Putamen (tissue), 1 donor: ENCODE results near the gene DNAJB9.
A peak's percentile ranks its signal among the peaks of the same experiment; 100 is the strongest.
"Not testable (repeated sequence)": the region's sequence is repeated elsewhere in the genome, so short reads cannot be mapped to it uniquely, and the experiment has no call there.

Source experiments
- DNase-seq: peaks from one replicate; pipeline ENCODE4 v3.0.0-alpha.2; 2016; ENCODE audit warnings: low spot score

The DNAJB9 gene

DNA sequence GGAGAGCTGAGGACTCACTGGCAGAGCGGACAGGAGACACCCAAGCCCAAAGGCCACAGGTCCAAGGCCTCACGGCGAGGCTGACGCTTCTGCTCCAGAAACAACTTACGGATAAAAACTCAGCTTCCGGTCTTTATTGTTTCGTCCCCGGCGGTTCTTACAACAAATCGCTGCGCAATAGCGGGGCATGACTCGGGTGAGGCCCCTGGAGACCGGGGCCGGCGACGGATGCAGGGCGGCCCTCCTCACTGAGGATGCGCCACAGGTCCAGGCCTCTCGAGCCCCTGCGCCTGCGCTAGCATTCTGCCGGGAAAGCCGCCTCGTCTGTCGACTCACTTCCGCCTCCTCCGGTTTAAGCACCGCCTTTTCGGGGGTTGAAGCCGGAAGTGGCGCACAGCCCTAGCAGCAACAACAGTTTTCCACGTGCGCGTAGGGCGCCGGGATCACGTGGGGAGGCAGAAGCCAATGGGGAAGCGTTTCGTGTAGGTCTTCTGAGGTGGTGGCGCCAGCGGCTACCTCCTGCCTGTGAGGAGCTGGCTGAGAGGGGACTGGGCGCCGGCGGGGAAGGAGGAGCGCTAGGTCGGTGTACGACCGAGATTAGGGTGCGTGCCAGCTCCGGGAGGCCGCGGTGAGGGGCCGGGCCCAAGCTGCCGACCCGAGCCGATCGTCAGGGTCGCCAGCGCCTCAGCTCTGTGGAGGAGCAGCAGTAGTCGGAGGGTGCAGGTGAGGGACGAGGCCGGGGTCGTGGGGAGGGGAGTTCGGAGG lies at the start of gene DNAJB9, which contains the start of gene THAP5:
Gene DNAJB9, plus strand, starts transcription at position 494 of the 765 bp plus-strand sequence. CDS start 1,853 bp downstream, outside the sequence.
Gene THAP5, minus strand, starts transcription at position 326 of the 765 bp plus-strand sequence. Its CDS starts 137 bp downstream, at position 189.
- DNase-seq = peak; percentile 100

DNA sequence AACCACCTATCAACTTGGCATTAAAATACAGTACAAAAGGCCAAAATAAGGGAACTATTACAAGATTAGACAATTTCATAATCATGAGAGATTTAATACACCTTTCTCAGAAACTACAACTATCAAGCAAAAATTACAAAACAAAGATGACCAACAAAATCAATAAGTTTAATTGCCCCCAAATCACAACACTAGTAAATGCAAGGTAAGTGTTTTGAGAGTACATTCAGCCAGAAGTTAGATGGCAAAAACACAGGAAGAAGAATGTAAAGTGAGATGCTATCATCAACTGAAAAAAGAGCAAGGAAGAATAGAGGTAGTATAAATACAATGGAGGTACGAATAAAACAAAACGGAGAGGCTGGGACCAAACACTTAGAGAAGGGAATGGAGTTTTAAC lies 46.9 kb upstream of the DNAJB9 start:
- DNase-seq = no peak

DNA sequence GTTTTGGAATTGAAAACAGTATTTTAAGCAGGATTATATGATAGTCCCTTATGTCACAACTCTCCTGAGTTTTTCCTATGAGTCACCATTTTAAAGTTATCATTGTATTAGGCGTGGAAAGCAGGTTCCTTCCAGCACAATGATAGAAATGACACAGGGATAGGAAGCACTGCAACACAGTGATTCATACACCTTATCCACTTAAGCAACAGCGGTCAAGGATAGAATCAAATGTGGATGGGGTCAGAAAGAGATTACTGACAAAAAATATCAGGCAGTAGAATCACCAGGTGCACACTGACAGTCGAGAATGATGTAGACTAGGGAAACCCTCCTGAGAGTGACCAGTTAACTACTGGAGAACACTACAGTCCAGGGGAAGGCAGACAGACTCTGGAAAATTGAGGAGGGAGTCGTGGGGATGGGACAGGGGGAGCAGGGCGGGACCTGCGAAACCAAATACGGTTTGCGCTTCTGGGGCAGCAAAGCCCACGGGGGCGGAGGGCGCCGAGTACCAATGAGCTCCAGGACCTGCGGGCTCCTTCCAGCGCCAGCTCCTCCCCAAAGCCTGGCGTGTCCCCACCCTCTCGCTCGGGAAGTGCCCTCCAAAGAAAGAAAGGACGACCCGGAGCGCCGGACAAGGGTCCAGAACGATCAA lies 44.2 kb upstream of the DNAJB9 start:
- peak; percentile 39 for DNase-seq

DNA sequence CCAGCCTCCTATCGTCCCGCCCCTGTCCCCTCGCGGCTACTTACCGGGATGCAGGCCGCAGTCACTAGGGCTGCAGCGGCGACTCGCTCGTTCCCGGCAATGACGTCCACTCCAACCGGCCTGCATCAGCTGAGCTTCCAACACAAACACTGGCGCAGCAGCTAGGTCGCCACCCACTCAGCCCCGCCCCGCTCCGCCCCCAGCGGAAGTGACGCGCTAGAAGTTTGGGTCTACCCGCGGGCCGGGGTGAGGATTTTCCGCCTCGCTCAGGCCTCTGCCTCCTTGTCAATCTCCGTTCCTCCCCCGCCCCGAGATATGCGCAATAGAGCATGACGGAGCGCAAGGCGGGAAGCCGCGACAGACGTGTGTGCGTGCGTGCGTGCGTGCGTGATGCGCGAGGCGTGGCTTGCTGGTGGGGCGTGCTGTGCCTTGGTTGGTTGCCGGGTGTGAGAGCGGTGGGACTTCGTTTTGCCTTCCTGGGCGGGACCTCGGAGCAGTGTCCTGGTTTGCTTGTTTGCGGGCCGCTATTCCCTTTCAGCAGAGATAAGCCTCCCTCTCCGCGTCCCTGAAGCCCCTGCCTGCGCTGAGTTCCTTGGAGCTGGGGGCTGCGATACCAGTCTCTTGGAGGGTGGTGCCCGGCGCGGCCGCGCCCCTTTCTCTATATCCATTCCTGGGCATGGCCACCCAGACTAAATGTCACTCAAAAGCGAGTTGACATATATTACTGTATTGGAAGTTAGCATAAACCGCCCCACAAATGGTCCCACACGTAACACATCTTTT lies 43.5 kb upstream of the DNAJB9 start, which contains the start of gene PNPLA8:
Gene PNPLA8, minus strand, starts transcription at position 151 of the 783 bp plus-strand sequence. CDS start 10,644 bp downstream, outside the sequence.
- DNase-seq = peak; percentile 100

DNA sequence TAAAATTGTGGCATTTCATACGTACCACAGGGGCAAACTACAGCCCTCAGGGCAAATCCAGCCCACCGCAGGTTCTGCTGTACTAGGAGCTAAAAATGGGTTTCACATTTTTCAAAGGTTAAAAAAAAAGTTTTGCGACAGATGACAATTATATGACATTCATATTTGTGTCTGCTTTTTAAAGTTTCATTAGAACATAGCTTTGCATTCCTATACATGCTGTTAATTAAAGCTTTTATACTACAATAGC lies 43.0 kb upstream of the DNAJB9 start:
- DNase-seq = no peak

DNA sequence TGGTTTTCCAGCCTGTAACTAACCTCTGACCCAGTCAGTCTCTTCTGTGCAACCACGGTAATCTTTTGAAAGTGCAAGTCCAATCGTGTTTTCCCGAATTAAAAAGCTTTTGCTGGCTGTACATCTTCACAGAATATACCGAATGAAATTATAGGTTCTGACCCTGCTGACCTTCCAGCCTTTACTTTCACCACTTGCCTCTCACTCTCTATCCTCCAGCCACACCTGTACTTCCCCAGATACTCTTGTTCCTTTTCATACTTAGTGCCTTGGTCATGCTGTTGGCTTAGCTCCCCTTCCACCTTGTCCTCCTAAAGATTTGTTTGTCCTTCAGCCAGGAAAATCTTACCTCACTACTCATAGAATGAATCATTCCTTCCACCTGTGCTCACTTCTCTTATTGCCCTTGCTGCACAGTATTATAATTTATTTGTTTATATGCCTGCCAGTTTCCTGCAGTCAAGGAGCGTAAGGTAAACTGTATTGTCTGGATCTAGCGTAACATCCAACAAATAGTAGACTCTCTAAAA lies 41.4 kb upstream of the DNAJB9 start:
- DNase-seq = no peak

DNA sequence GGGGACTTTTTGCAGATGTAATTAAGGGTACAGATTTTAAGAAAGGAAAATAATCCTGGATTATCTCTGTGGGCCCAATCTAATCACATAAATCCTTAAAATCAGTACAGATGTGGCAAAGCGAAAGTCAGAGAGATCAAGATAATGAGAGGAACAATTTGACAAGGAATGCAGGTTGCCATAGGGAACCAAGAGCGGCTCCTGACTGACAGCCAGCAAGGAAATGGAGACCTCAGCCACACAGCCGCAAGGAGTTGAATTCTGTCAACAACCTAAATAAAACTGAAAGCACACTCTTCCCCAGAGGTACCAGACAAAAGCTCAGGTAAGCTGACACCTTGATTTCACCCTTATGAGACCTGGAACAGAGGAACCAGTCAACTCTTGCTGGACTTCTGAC lies 40.3 kb upstream of the DNAJB9 start:
- DNase-seq = no peak

DNA sequence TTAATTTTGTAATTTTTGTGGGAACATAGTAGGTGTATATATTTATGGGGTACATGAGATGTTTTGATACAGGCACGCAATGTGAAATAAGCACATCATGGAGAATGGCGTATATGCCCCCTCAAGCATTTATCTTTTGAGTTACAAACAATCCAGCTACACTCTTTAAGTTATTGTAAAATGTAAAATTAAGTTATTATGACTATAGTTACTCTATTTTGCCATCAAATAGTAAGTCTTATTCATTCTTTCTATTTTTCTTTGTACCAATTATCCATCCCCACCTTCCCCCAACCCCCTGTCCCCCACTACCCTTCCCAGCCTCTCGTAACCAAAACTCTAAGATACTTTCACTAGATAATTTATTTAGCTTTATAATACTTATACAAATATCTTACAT lies 36.0 kb upstream of the DNAJB9 start:
- DNase-seq = no peak

DNA sequence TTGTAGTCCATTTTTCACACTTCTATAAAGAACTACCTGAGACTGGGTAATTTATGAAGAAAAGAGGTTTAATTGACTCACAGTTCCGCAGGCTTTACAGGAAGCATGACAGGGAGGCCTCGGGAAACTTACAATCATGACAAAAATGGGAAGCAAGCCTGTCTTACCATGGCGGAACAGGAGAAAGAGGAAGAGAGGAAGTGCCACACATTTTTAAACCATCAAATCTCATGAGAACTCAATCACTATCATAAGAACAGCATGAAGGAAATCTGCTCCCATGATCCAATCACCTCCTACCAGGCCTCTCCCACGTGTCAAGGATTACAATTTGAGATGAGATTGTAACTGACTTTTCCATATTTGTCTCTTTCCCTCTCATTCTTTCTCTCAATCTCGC lies 34.4 kb upstream of the DNAJB9 start:
- DNase-seq = no peak

DNA sequence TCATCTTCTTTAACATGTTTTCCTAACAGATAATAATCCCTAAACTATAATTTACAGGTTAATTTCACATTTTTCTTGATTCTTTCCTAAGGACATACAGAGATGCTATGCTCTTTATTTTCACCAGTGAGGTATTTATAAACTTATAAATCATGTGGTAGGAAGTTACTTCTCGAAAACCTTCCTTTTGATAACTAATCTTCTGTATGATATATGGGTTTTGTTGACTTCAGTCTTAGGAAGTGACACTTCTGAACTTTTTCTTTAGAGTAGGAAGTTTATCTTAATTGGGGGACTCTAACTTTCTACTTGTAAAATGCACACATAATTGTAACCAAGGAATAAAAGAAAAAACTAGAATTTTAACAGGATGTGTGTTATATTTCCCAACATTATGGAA lies 33.9 kb upstream of the DNAJB9 start:
- DNase-seq = no peak

DNA sequence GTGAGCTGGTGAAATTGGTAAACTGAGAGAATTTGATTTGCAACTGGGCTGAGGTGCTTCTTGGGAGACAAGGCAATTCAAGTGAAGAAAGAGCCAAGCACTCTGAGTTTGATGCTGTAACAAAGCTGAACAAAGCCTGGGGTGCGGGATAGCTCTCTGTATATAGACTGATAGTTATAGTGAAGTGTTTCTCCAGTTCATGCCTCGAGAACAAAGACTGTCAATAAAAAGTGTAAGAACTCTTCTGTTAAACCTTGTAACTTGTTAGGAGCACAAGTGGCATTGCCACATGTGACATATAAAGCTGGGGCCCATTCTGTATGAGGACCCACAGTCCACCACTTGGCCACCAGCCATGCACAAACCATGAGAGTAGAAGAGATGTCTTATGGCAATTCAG lies 32.4 kb upstream of the DNAJB9 start:
- DNase-seq = no peak

DNA sequence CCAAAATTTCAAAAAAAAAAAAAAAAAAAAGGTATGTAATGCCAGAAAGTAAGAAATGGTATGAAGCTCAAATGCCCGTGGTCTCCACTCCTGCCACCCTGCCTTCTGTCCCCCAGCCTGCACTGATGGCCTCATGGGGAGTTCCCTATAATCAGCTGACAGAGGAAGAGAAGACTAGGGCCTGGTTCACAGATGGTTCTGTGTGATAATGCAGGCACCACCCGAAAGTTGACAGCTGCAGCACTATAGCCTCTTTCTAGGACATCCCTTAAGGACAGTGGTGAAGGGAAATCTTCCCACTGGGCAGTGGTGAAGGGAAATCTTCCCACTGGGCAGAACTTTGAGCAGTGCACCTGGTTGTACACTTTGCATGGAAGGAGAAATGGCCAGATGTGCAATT lies 31.4 kb upstream of the DNAJB9 start:
- not testable (repeated sequence) for DNase-seq

DNA sequence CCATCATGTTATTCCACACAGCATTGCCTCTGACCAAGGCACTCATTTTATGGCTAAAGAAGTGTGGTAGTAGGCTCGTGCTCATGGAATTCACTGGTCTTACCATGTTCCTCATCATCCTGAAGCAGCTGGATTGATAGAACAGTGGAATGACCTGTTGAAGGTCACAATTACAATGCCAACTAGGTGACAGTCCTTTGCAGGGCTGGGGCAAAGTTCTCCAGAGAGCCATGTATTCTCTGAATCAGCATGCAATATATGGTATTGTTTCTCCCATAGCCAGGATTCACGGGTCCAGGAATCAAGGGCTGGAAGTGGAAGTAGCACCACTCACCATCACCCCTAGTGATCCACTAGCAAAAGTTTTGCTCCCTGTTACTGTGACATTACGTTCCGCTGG lies 31.0 kb upstream of the DNAJB9 start:
- DNase-seq = not testable (repeated sequence)

DNA sequence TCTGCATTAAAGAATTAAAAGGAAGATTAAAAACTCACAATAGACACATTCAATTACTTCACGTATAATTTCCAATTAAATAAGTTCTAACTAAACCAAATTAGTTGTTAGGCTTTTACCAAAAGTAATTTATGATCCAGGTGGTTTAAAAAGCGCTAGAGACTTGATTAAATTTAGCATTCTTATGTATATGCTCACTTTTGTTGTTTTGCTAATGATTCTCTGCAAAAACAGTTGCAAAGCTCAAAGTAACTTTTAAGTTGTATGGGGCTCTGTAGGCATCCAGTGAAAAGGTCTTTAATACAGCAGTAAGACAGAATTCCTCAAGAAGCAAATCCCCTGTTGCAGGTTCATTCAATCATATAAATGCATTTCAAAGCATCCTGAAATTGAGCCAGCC lies 28.2 kb upstream of the DNAJB9 start:
- DNase-seq = no peak

DNA sequence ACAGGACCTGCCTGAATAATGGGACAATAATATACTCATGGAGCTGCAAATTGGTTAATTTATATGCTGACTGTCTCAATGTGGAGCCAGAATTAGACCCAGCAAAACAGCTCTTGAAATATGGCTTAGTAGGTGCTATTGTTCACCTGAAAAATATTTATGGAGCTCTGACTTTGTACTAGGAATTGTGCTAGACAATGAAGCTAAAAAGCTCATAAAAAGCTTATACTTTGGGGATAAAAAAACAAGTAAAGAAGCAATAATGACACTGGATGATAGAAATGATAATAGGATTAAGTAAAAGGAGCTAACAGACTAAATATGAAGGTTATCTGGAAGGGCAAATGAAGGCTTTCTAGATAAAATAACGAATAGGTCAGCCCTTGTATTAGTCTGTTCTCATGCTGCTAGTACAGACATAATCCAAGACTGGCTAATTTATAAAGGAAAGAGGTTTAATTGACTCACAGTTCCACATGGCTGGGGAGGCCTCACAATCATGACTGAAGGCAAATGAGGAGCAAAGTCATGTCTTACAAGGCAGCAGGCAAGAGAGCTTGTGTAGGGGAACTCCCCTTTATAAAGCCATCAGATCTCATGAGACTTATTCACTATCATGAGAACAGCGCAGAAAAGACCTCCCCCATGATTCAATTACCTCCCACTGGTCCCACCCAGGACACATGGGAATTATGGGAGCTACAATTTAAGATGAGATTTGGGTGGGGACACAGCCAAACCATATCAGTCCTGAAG lies 21.4 kb upstream of the DNAJB9 start:
- not testable (repeated sequence) for DNase-seq

DNA sequence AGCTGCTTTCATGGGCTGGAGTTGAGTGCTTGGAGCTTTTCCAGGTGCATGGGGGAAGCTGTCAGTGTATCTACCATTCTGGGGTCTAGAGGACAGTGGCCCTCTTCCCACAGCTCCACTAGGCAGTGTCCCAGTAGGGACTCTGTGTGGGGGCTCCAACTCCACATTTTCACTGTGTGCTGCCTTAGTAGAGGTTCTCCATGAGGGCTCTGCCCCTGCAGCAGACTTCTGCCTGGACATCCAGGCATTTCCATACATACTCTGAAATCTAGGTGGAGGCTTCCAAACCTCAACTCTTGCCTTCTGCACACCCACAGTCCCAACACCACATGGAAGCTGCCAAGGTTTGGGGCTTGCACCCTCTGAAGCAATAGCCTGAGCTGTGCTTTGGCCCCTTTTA lies 13.0 kb upstream of the DNAJB9 start:
- DNase-seq = not testable (repeated sequence)

DNA sequence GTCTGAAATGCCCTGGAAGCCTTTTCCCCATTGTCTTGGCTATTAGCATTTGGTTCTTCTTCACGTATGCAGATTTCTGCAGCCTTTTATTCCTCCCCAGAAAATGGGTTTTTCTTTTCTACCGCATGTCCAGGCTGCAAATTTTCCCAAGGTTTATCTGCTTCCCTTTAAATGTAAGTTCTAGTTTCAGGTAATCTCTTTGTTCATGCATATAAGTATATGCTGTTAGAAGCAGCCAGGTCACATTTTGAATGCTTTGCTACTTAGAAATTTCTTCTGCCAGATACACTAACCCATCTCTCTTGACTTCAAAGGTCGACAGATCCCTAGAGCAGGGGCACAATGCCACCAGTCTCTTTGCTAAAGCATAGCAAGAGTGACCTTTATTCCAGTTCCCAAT lies 12.5 kb upstream of the DNAJB9 start:
- DNase-seq = no peak

DNA sequence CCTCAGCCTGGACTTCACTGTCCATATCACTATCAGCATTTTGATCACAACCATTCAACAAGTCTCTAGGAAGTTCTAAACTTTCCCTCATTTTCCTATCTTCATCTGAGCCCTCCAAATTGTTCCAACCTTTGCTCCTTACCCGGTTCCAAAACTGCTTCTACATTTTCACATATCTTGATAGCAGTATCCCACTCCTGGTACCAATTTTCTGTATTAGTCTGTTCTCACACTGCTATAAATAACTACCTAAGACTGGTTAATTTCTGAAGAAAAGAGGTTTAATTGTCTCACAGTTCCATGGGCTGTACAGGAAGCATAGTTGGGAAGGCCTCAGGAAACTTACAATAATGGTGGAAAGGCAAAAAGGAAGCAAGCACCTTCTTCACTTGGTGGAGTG lies 12.1 kb upstream of the DNAJB9 start:
- DNase-seq = no peak

DNA sequence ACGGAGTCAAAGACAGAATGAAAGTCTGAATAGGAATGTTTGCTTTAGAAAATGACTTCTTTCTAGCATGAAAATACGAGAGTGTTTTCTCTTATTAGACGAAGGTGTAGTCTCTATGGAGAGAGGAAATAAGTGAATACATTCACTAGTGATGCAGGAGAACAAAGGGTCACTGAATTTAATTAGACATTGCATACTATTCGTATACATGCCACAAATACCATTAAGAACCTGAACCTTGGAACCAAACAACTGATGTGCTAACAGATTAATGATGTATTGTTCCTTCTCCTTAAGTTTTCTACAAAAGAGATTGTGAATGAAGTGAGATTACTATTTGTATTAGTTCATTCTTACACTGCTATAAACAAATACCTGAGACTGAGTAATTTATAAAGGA lies 10.4 kb upstream of the DNAJB9 start:
- no peak for DNase-seq

DNA sequence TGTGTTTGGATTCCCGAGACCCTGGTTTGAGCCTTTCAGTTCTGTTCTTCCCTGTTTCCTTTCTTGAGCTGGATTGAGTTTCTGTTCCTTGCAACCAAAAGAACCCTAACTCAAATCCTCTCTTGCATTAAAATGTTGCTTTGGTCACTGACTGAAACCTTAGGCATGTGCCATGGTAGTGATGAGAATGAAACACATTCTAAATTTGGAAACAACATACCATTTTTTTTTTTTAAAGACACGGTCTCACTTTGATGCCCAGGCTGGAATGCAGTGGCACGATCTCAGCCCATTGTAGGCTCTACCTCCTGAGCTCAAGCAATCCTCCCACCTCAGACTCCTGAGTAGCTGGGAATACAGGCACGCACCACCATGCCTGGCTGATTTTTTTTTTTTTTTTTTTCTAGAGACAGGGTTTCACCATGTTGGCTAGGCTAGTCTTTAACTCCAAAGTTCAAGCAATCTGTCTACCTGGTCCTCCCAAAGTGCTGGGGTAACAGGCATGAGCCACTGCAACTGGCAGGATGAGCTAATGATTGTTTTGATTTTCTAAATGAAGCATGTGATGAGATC lies 8.5 kb upstream of the DNAJB9 start:
- no peak for DNase-seq

DNA sequence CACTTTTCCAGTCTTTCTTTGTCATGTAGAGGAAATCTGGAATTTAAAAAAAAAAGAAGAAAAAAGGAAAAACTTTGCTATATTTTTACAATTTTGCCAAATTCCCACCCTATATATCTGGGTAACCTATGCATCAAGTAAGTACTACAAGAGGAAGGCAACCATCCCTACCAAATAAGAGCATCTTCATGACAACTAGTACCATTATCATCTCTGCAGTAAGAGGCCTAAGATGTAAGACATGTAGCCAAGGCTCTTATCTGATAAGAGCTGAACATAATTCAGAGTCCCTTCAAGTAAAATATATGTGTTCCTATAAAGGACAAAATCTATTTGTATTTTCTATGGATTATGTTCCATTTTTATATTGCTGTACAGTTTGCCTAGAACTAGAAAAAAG lies 3.7 kb upstream of the DNAJB9 start:
- DNase-seq = no peak
